AG10803 (cell line): ENCODE data around the gene MYO5A.
"Not testable (repeated sequence)": the region's sequence is repeated elsewhere in the genome, so short reads cannot be mapped to it uniquely, and the experiment has no call there.

ENCODE experiments used
- DNase-seq: peaks from one replicate; pipeline ENCODE4 v3.0.0; 2010; ENCODE audit warnings: low read depth
- H3K4me3 ChIP-seq: 2 replicates; pipeline ENCODE4 v1.5.1; 2011; ENCODE audit warnings: mild to moderate bottlenecking, low read length, control low read depth
- CTCF ChIP-seq: conservative IDR thresholded peaks from 2 replicates; pipeline ENCODE4 v1.5.1; 2011; ENCODE audit warnings: mild to moderate bottlenecking, low read length, control low read depth, inconsistent platforms

The MYO5A gene

GRCh38 chr15:52440946-52441345, 87.7 kb downstream of the MYO5A start:
- no peak overlapping the region for H3K4me3 ChIP-seq
- no peak for DNase-seq
- TF ChIP-seq CTCF, result no peak

- peak; percentile 21 for DNase-seq
- H3K4me3 ChIP-seq, result no peak overlapping the region
- no peak for TF ChIP-seq CTCF
These were observed 88.3 kb downstream of the MYO5A start for GRCh38 chr15:52440414-52440813.

DNA sequence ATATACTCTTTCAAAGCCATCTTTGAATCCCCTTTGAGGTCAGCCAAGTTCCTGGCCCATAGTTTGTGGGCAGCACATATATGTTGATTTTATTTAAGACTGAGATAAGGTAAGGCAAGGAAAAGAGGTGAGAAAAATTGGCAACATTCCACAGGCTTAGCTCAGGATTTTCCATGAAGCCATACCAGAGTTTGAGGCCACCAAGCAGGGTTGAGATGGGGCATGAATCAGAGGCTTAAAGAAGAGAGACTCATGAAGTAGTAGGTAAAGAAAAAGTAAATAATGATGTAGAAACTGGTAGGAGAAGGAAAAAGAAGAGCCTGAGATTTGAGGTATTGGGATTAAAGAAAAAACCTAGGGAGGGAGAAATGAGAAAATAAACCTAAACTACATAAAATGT, 89.2 kb downstream of the MYO5A start:
- no peak overlapping the region for H3K4me3 ChIP-seq
- no peak for DNase-seq
- TF ChIP-seq CTCF, result no peak

DNA sequence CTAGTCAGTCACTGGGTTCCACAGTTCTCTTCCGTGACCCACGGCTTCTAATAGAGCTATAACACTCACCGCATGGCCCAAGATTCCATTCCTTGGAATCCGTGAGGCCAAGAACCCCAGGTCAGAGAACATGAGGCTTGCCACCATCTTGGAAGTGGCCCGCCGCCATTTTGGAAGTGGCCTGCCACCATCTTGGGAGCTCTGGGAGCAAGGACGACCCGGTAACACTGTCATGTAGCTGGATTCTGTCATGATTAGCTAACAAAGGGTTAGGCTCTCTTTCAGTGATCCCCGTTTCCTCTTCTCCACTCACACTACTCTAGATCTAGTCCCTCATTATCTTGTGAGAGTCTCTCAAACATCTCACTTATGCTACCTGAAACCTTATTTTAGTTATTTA, 89.6 kb downstream of the MYO5A start:
- not testable (repeated sequence) for DNase-seq

GRCh38 chr15:52438047-52438446, 90.6 kb downstream of the MYO5A start:
- no peak for TF ChIP-seq CTCF
- no peak for DNase-seq
- no peak overlapping the region for H3K4me3 ChIP-seq

More for the DNA sequence above, 89.6 kb downstream of the MYO5A start:
- not testable (repeated sequence) for H3K4me3 ChIP-seq

GRCh38 chr15:52437646-52438045, 91.0 kb downstream of the MYO5A start:
- no peak for TF ChIP-seq CTCF
- no peak overlapping the region for H3K4me3 ChIP-seq
- no peak for DNase-seq

DNA sequence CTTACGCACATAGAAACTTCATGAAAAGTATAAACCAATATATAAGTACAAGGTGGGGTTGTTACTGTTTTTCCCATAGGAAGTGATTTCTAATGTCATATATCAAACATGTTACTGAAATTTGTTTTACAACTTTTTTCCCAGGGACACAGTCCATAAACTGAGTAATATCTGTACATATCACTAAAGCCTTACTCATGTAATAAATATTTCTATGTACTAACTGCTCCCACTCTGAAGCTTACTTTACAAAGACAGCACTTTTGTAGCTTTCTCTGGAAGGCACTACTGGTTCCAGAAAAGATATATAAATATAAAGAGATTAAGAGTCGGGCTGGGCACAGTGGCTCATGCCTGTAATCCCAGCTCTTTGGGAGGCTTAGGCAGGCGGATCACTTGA, 91.7 kb downstream of the MYO5A start:
- TF ChIP-seq CTCF, result no peak
- H3K4me3 ChIP-seq, result no peak overlapping the region
- no peak for DNase-seq

DNA sequence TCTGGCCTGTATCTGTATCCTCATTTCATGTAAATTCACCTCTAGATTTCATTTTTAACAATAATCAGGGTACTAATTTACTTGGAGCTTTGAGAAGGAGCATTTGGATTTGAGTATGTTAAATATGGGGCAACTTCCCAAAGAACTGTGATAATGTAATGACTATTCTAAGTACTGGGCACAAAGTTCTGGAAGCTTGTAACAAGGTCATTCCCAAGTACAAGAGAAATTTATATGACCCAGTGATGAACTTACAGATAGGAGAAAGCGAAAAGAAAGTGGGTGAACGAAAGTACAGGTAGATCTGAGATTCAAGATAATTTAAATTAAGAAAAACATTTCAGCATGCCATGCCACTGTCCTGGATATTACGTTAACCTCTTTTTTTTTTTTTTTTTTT, 93.8 kb downstream of the MYO5A start:
- DNase-seq, result no peak
- no peak overlapping the region for H3K4me3 ChIP-seq
- TF ChIP-seq CTCF, result no peak
